Measurements from ENCODE around the gene WDR77. TPM values are rescaled to one million over a fixed set of nuclear protein-coding genes. Genes with fewer than 3 reads are reported as not detected.

Gene WDR77
- 93.2 and 154 TPM in 2 replicates for total RNA-seq (2014; rRNA removed; shearing (Covaris generic); ENCODE audit: low replicate concordance)

DNA sequence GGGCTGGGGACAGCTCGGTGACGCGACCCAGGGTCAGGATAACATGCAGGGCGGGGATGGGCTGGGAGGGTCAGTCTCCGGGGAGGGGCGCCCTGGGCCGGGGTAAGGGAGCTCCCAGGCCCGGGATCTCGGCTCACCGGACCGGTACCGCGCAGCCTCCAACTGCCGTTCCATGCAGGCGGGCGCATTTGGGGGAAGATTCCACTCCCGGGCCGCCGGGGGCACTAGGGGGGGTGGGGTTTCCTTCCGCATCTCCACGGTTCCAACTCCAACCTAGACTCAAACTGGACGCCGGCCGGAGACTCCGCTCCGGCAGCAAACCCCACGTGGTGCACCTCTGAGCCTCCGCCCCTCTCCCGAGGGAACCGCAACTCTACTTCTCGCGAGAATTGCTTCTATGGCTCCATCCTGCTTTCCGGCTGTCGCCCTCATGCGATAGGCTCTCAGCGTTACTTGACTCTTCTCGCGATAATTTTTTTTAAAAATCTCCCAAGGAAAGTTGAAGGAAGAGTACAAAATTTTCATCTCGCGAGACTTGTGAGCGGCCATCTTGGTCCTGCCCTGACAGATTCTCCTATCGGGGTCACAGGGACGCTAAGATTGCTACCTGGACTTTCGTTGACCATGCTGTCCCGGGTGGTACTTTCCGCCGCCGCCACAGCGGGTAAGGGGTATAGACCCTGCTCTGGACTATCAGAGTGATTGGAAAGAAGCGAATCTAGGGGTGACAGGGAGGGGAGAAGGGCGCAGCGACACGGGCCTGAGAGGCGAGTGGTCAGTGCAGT is at the start of gene WDR77, which contains the start of gene ATP5PB:
WDR77 (minus strand) TSS at position 339 of the 785 bp plus-strand sequence; CDS start at position 252, 87 bp downstream.
ATP5PB (plus strand) TSS at position 547 of the 785 bp plus-strand sequence; CDS start at position 625, 78 bp downstream.
- no peaks in the 10 kb centered on the region for H3K9me3 ChIP-seq
- peaks cover 77% of the 10 kb centered on the region for H3K36me3 ChIP-seq
- DNase-seq, result peak; percentile 98
- peak within 1 kb of the TSS; percentile 98 for H3K4me3 ChIP-seq
- H3K27me3 ChIP-seq, result no peaks in the 10 kb centered on the region

DNA sequence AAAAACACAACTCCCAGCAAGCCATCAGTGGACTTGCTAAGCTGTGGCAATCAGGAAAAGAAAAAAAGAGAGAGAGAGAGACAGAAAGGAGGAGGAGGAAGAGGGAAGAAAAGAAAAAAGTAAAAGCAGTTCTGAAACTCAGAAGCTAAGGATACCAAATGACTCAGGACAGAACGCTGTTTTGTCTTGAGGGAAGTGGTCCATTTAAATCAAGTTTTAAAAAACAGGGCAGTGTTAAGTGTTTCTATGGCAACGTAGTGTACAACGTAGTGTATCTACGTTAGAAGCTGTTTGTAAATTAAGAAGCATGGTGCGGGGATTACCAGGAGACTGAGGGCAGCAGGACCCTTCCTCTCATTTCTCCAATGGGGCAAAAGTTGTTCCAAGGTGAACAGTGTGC is 48.5 kb upstream of the WDR77 start:
- no peaks in the 10 kb centered on the region for H3K36me3 ChIP-seq

DNA sequence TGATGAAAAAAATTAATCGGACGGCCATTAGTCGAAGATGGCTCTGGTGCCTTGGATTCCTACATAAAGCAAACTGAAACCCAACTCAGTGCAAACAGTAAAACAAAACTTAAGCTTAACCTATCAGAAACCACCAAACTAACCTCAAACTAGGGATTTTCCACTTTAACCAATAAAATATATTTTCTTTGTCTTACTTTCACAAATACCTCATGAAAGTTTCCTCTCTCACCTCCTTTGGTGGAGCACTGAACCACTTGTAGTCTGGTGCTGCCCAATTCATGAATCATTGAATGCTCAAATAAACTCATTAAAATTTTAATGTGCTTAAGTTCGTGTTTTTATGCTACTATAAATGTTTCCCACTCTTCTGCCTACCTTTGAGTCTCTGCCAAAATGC is 47.3 kb upstream of the WDR77 start:
- DNase-seq, result no peak

More for the DNA sequence above, 48.5 kb upstream of the WDR77 start:
- H3K27me3 ChIP-seq, result peaks cover 19% of the 10 kb centered on the region
- no peak overlapping the region for H3K4me3 ChIP-seq
- peaks cover 9% of the 10 kb centered on the region; the same call in 1 of the 2 replicates for H3K9me3 ChIP-seq
- DNase-seq, result no peak

DNA sequence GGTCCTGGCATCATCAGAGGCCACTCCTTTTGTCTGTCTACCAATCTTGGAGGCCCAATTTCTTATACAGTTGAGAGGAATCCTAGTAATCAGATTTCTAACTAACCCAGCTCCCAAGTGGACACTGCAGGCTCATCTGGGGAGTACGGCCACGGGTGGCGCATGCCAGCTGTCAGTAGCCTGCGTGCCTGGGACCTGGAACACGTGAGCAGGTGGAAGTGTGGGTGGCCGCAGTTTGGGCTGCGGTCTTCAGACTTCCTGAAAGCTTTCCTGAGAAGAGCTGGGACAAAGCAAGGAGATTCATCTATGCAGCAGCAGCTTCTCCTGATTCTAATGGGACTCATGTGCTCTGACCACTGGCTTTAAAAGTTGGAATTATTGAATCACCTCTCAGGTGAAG is 42.0 kb upstream of the WDR77 start:
- no peaks in the 10 kb centered on the region for H3K36me3 ChIP-seq
- H3K27me3 ChIP-seq, result peaks cover 14% of the 10 kb centered on the region
- H3K4me3 ChIP-seq, result no peak overlapping the region
- DNase-seq, result no peak
- peaks cover 2% of the 10 kb centered on the region; the same call in 1 of the 2 replicates for H3K9me3 ChIP-seq

More for the DNA sequence above, 47.3 kb upstream of the WDR77 start:
- peaks cover 19% of the 10 kb centered on the region for H3K27me3 ChIP-seq
- no peak overlapping the region for H3K4me3 ChIP-seq
- peaks cover 9% of the 10 kb centered on the region; the same call in 1 of the 2 replicates for H3K9me3 ChIP-seq
- no peaks in the 10 kb centered on the region for H3K36me3 ChIP-seq

DNA sequence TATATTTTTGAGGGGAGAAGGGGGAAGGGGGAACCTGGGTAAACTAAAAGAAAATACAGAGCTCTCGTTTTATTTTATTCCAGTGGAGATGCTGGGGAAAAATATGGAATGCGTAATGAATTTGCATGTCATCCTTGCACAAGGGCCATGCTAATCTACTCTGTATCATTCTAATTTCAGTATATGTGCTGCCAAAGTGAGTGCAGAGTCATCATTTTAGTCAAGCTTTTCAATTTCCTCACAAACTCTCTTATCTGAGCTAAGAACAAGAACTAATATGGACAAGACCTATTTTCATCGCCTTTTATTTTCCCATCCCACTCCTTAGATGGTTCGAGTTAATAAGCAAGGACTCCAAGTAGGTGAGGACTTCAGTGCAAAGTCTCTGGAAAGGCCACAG is 41.2 kb upstream of the WDR77 start:
- Histone ChIP-seq H3K9me3 (no peaks in the 10 kb centered on the region; the same call in 1 of the 2 replicates), H3K4me3 (no peak overlapping the region), H3K27me3 (peaks cover 6% of the 10 kb centered on the region), H3K36me3 (no peaks in the 10 kb centered on the region)
- no peak for DNase-seq

DNA sequence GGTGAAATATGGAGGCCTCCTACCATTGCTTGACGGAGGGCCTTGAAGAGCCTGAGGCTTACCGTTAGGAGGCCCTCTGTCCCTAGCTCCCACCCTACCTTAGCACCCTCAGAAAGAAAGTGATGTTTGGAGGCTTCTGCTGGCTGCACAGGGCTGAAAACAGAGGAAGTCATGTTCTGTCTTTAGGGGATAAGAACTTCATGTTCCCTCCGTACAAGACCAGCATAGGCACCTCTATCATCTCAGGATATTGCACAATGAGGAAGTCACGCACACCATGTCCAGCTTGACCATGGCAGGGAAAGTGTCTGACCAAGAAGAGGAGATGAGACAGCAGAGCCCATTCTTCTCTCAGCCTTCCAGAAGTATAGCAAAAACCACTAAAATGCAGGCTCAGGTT is 40.5 kb upstream of the WDR77 start:
- no peaks in the 10 kb centered on the region for H3K9me3 ChIP-seq
- H3K27me3 ChIP-seq, result peaks cover under 1% of the 10 kb centered on the region

DNA sequence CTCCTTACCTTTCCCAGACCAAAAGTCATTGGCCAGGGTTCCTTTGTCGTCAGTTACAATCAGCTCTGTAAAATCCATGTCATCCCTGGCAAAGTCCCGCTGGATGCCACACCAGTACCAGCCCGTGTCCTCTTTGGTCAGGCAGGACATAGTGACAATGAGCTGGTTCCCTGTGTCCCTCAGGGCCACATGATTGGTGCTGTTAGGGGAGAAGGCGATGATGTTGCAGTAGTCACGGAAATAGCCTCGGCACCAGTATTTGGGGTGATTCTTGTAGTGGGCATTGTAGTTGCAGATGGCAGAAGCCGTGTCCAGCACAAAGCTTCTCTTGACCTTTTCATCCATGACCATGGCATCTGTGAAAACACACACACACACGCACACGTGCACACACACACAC is 39.6 kb upstream of the WDR77 start:
- Histone ChIP-seq H3K36me3 (no peaks in the 10 kb centered on the region), H3K4me3 (no peak overlapping the region), H3K27me3 (no peaks in the 10 kb centered on the region), H3K9me3 (no peaks in the 10 kb centered on the region)
- no peak for DNase-seq

More for the DNA sequence above, 40.5 kb upstream of the WDR77 start:
- Histone ChIP-seq H3K4me3 (no peak overlapping the region), H3K36me3 (no peaks in the 10 kb centered on the region)
- no peak for DNase-seq

DNA sequence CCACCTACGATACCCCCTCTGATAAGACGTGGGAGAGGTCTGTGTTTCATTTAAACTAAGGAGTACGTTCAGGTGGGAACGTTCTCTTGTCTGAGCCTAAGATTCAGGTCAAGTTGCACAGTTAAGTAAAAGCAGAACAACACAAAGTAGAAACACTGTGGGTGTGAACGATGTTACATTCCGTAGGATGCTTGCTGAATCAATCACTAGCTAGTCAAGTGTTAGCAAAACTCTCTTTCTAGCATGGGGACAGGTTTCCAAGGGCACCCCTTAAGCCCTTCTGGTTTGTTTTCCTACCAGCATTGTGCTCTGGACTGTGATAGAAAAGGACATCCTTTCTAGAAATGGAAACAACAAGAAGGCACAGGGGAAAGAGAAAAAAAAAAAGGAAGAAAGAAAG is 38.1 kb upstream of the WDR77 start:
- H3K4me3 ChIP-seq, result no peak overlapping the region
- no peak for DNase-seq
- no peaks in the 10 kb centered on the region for H3K9me3 ChIP-seq
- H3K27me3 ChIP-seq, result no peaks in the 10 kb centered on the region
- H3K36me3 ChIP-seq, result no peaks in the 10 kb centered on the region

DNA sequence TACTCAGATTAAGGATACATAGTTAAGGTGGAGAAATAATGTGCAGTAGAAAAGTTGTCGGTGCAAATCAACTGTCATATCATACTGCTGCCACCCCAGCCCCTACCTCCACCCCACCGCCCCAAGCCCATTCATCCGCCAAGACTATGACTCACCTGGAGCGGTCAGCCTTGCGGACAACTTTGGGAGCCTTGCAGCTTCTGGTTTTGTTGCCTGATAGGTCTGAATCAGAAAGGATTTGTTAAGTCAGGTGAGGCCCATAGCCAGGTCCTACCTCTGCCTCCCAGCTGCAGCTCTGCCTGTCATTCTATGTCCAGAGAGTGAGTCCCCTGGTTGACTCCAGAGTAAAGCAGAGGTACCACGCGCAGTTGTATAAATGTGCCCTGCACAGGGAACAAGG is 37.4 kb upstream of the WDR77 start:
- Histone ChIP-seq H3K9me3 (no peaks in the 10 kb centered on the region), H3K27me3 (no peaks in the 10 kb centered on the region), H3K36me3 (no peaks in the 10 kb centered on the region), H3K4me3 (no peak overlapping the region)
- no peak for DNase-seq

DNA sequence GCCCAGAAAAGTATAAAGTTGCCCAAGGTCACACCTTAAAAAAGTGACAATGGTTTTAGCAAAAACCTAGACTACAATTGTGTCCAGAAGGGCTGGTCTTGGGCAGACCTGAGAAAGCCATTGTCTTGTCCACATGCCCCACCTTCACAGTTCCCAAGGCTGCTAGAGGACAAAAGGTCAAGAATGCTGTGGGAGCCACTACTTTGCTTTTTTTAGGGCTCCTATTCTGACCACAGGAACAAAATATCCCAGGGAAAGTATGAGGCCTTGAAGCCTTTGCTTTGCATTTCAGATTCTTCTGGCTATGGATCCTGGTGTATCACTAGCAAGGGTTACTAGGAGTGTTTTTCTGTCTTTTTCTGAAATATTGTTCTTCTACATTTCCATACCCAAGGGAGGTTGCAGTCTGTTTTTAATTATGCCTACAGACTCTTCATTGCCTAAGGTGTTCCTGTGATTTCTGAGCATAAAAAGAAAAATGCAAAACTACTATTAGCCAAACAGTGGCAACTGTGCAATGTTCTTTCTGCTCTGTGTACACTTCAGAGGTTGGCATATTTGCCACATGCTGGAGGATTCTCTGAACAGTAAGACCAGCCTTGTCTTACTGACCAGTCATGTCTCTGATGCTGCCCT is 35.5 kb upstream of the WDR77 start:
- H3K27me3 ChIP-seq, result no peaks in the 10 kb centered on the region
- H3K4me3 ChIP-seq, result no peak overlapping the region
- no peaks in the 10 kb centered on the region for H3K36me3 ChIP-seq
- no peak for DNase-seq
- no peaks in the 10 kb centered on the region for H3K9me3 ChIP-seq

DNA sequence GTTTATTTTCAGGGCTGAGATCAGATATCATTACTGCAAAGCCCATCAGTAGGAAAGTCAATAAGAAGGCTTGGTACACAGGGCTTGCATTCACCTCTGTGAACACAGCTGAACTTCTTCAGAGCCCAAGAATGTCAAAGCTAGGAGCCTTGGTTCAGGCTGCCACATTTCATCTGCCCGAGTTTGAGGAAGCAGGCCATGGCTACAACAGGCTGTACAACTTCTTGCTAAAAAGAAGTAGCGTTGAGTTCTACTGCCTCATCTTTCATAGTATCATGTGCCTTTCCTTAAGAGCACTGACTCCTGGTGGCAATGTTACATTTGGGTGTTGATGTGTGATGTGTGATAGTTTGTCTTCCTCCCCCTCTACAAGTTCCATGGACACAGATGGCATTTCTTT is 34.8 kb upstream of the WDR77 start:
- Histone ChIP-seq H3K36me3 (no peaks in the 10 kb centered on the region), H3K9me3 (no peaks in the 10 kb centered on the region), H3K27me3 (no peaks in the 10 kb centered on the region), H3K4me3 (no peak overlapping the region)
- no peak for DNase-seq

DNA sequence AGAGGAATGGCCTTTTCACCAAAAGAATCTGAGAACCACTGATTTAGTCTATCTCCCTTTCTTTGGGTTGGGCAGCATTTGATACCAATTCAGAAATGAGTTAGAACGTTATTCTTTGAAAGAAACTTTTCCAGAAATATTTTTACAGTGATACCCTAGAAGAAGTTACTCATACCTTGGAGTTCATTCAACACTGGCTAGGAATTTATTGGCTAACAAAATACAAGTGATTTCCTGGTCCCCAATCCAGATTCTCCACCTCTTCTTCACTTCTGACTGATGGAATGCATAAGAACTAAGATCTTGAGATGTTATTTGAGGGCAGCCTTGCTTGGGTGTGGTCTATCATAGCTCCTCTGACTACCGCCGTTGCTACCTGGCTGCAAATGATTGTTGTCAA is 34.1 kb upstream of the WDR77 start:
- no peak overlapping the region for H3K4me3 ChIP-seq
- no peaks in the 10 kb centered on the region for H3K9me3 ChIP-seq
- no peak for DNase-seq
- H3K36me3 ChIP-seq, result no peaks in the 10 kb centered on the region
- H3K27me3 ChIP-seq, result no peaks in the 10 kb centered on the region

DNA sequence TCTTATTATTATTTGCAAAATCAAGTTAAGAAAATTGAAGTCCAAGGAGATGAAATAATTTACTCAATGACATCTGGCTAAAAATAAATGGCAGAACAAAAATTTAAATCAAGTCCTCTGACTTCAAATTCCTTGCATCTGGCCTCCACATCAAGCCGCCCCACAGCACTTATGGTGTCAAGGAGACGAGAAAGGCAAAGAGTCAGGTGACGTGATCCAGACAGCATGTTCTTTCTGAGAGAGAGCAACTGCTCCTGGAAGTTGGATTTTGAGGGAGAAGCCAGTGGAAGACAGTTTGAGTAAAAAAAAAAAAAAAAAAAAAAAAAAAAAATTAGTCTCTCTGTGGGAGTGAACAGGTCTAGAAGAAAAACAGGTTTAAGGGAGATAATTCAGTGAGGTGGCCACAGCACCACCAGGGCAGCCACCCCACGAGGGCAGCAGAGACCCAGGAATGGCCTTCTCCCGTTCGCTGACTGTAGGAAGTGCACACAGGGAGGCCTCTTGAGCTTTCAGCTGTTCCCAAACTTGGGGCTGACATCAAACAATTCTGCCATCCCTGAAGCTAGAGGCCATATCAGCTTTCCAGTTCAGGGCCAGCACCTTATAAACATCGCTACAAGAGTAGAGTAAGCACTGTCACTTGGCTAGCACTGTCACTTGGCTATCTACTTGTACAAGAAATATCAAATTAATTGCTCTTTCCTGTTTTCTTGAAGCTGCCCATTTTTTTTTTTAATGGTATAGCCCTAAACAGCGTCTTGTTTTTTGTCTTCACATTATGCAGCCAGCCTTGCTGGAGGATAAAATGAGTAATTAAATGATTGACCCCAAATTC is 32.5 kb upstream of the WDR77 start:
- peak; percentile 43 for DNase-seq
- no peaks in the 10 kb centered on the region for H3K27me3 ChIP-seq
- H3K4me3 ChIP-seq, result no peak overlapping the region
- H3K9me3 ChIP-seq, result no peaks in the 10 kb centered on the region
- H3K36me3 ChIP-seq, result no peaks in the 10 kb centered on the region; the same call in 1 of the 2 replicates

DNA sequence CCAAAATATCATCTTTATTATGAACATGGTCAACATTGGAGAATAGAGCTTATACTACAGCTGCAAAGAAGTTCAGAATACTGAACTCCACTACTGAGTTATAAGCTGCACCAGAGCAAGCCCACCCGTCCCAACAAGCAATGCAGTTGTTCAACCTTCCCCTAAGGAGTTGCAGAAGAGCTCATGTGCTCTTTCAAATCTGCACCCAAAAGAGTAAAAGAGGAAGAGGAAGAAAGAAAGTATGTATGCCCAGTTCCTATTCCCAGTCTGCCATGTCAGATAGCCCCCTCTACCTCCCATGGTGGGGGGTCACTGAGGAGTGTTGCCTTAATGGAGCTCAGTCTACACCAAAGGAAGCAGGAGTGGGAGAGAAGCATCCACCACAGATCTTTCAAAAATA is 31.6 kb upstream of the WDR77 start:
- DNase-seq, result no peak
- Histone ChIP-seq H3K36me3 (no peaks in the 10 kb centered on the region; the same call in 1 of the 2 replicates), H3K9me3 (no peaks in the 10 kb centered on the region), H3K4me3 (no peak overlapping the region), H3K27me3 (no peaks in the 10 kb centered on the region)

DNA sequence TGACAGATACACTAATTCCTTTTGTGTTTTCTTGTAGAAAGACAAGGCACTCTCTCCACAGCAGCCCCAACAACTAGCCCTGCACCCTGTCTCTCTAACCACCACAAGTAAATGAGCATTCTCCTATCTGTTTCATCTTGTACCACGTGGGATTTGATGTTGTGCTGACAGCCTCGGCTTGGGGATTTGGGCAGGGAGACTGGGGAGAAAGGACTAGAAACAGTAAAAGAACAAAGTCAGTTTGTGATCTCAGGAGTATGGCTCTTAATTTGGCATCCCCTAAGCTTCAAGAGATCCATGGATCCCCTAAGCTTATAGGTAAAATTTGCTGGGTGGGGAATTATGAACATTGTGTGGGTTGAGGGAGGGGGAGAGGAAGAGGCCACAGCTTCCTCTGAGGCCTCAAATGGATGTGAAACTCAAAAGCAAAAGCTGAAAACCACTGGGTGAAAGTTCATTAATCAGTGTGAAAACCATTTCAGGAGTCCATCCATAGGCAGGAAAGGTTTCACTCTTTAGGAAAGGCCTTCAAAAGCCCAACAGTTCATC is 27.8 kb upstream of the WDR77 start:
- Histone ChIP-seq H3K36me3 (no peaks in the 10 kb centered on the region; the same call in 1 of the 2 replicates), H3K9me3 (no peaks in the 10 kb centered on the region), H3K27me3 (no peaks in the 10 kb centered on the region), H3K4me3 (no peak overlapping the region)
- no peak for DNase-seq

DNA sequence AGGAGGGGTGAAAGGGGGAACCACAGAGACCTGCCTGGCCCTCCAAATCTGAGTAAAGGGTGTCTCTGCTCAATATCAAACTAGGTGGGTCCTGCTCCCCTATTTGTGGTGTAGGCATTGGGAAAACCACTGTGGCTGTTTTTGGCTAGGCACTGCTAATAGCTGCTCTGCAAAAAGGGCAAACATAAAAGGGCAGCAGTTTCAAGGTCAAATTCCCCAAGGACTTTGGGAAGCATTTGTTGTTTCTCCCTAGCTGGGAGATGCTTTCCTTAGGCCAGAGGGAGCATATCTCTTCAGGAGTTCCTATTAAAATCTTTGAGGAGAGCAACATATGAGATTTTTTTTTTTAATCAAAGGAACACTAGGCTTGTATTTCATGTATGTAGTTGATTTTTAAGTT is 27.2 kb upstream of the WDR77 start:
- H3K36me3 ChIP-seq, result no peaks in the 10 kb centered on the region; the same call in none of the 2 replicates
- H3K9me3 ChIP-seq, result no peaks in the 10 kb centered on the region
- H3K4me3 ChIP-seq, result no peak overlapping the region
- no peaks in the 10 kb centered on the region for H3K27me3 ChIP-seq
- DNase-seq, result no peak

Data from MG63 (cell line).